HCT116 (cell line): Measurements from ENCODE around the gene SMAD7. TPM values are rescaled to one million over a fixed set of nuclear protein-coding genes. Genes with fewer than 3 reads are reported as not detected.

Experiments used
- ATAC-seq: fragments of 200-7000 bp; cut with Tn5 transposase; 2 replicates; pipeline ENCODE4 v1.9.1; 2020; ENCODE audit warnings: mild to moderate bottlenecking, moderate library complexity
- BruUV-seq: library from RNA; stranded (reverse); fragments of 400-500 nt; replicated peaks from 2 replicates; lab custom pipeline; 2021; lab: Mats Ljungman, UMichigan
- CTCF ChIA-PET: fragments of 300-600 bp; sonication (Branson Sonifier 250); formaldehyde crosslinking; loops from one replicate; lab custom pipeline; 2021; ENCODE audit warnings: antibody characterized with exemption; lab: Charles Lee
- POLR2A ChIA-PET: fragments of 300-600, 350-600 bp; sonication (Branson Sonifier 250); formaldehyde crosslinking; loops from one replicate; lab custom pipeline; 2021; ENCODE audit warnings: antibody characterized with exemption; lab: Charles Lee
- RAD21 ChIA-PET, 2 experiments: fragments of 300-600 bp; sonication (Branson Sonifier 250); formaldehyde crosslinking; loops; one replicate each; lab custom pipeline; 2023; ENCODE audit warnings: low total read pairs in 2 of 2; ENCODE audit not compliant: uncharacterized antibody in 2 of 2, unreplicated experiment in 2 of 2, low non-redundant PET in 1 of 2; lab: Charles Lee
- DNase-seq: peaks from one replicate; pipeline ENCODE4 v3.0.0-alpha.2; 2010; ENCODE audit warnings: low read depth, low spot score
- H2AFZ ChIP-seq: fragments of 200-600 bp; shearing (Covaris generic), sonication (generic); 2 replicates; pipeline ENCODE4 v1.6.1; 2017; ENCODE audit warnings: low read depth, mixed run types, mixed read lengths, antibody characterized with exemption, low read length; ENCODE audit not compliant: poor library complexity, severe bottlenecking
- H3K27ac ChIP-seq: 2 replicates; pipeline ENCODE4 v1.5.1; 2012; ENCODE audit warnings: low read depth, low read length
- H3K27me3 ChIP-seq: fragments of 200-600 bp; sonication (generic); 2 replicates; pipeline ENCODE4 v1.6.1; 2016; ENCODE audit warnings: mixed run types, low read length, mixed read lengths; ENCODE audit not compliant: insufficient read depth
- H3K36me3 ChIP-seq, 2 experiments: fragments of 200-500 bp in 1 of 2; fragments of 200-600 bp in 1 of 2; sonication (Bioruptor generic) in 1 of 2; sonication (generic) in 1 of 2; 2 replicates each; pipeline versions ENCODE4 v1.5.1 to v1.6.1; 2014 to 2016; ENCODE audit warnings: low read length in 2 of 2, inconsistent platforms in 1 of 2, mixed read lengths in 1 of 2, mixed run types in 1 of 2; ENCODE audit not compliant: insufficient read depth in 2 of 2, control insufficient read depth in 1 of 2
- H3K4me1 ChIP-seq, 2 experiments: fragments of 200-600 bp in 1 of 2; sonication (generic) in 1 of 2; 2 replicates each; pipeline versions ENCODE4 v1.5.1 to v1.6.1; 2012 to 2017; ENCODE audit warnings: low read length in 2 of 2, inconsistent platforms in 1 of 2, mild to moderate bottlenecking in 1 of 2, mixed read lengths in 1 of 2, mixed run types in 1 of 2, moderate library complexity in 1 of 2; ENCODE audit not compliant: insufficient read depth in 2 of 2, control insufficient read depth in 1 of 2
- H3K4me2 ChIP-seq: fragments of 200-600 bp; sonication (generic); 2 replicates; pipeline ENCODE4 v1.6.1; 2017; ENCODE audit warnings: mixed run types, low read length, mixed read lengths
- H3K4me3 ChIP-seq, 2 experiments: fragments of 200-600 bp in 1 of 2; sonication (generic) in 1 of 2; replicated peaks in 1 of 2; 2 replicates each; pipeline ENCODE4 v1.5.1; 2011 to 2016; ENCODE audit warnings: low read length in 2 of 2, control low read depth in 1 of 2, low read depth in 1 of 2, mild to moderate bottlenecking in 1 of 2, mixed read lengths in 1 of 2, mixed run types in 1 of 2
- H3K79me2 ChIP-seq: fragments of 200-600 bp; sonication (generic); 2 replicates; pipeline ENCODE4 v1.6.1; 2017; ENCODE audit warnings: mild to moderate bottlenecking, mixed run types, low read length, moderate library complexity, mixed read lengths; ENCODE audit not compliant: insufficient read depth
- H3K9ac ChIP-seq: fragments of 200-600 bp; sonication (generic); 2 replicates; pipeline ENCODE4 v1.6.1; 2016; ENCODE audit warnings: low read length, mixed read lengths
- H3K9me2 ChIP-seq: fragments of 200-600 bp; sonication (generic), shearing (Covaris generic); 2 replicates; pipeline ENCODE4 v1.6.1; 2017; ENCODE audit warnings: mixed run types, mild to moderate bottlenecking, moderate library complexity; ENCODE audit not compliant: insufficient read depth
- H3K9me3 ChIP-seq, 2 experiments: fragments of 200-500 bp in 1 of 2; fragments of 200-600 bp in 1 of 2; sonication (Bioruptor generic) in 1 of 2; sonication (generic) in 1 of 2; 2 replicates each; pipeline ENCODE4 v1.6.1; 2014 to 2017; ENCODE audit warnings: low read length in 2 of 2, mixed read lengths in 2 of 2, inconsistent platforms in 1 of 2, low read depth in 1 of 2, mild to moderate bottlenecking in 1 of 2, mixed run types in 1 of 2, moderate library complexity in 1 of 2; ENCODE audit not compliant: control insufficient read depth in 1 of 2, insufficient read depth in 1 of 2
- H4K20me1 ChIP-seq: fragments of 200-600 bp; sonication (generic), shearing (Covaris generic); 2 replicates; pipeline ENCODE4 v1.6.1; 2017; ENCODE audit warnings: mixed run types, mild to moderate bottlenecking, moderate library complexity; ENCODE audit not compliant: insufficient read depth
- CBX3 ChIP-seq: IDR thresholded peaks from 2 replicates; pipeline ENCODE4 v1.6.1; 2012; ENCODE audit warnings: low read depth
- EGR1 ChIP-seq: IDR thresholded peaks from 2 replicates; pipeline ENCODE4 v1.6.1; 2012; ENCODE audit warnings: low read depth
- ELF1 ChIP-seq: IDR thresholded peaks from 2 replicates; pipeline ENCODE4 v1.6.1; 2012; ENCODE audit warnings: low read depth, borderline replicate concordance
- EZH2phosphoT487 ChIP-seq: fragments of 200-600 bp; IDR thresholded peaks from 2 replicates; pipeline ENCODE4 v1.6.1; 2018; ENCODE audit warnings: antibody characterized with exemption, borderline replicate concordance
- JUND ChIP-seq: IDR thresholded peaks from 2 replicates; pipeline ENCODE4 v1.6.1; 2012
- POLR2AphosphoS5 ChIP-seq: IDR thresholded peaks from 2 replicates; pipeline ENCODE4 v1.6.1; 2011; ENCODE audit warnings: mild to moderate bottlenecking, low read depth, low read length, moderate library complexity
- TCF7L2 ChIP-seq: IDR thresholded peaks from 2 replicates; pipeline ENCODE4 v1.7.0; 2011; ENCODE audit warnings: borderline replicate concordance, inconsistent platforms; ENCODE audit not compliant: insufficient read depth, insufficient read length; ENCODE audit errors: extremely low read depth
- ZNF274 ChIP-seq: fragments of 200-500 bp; sonication (Bioruptor generic); IDR thresholded peaks from 2 replicates; pipeline ENCODE4 v1.6.1; 2014; ENCODE audit warnings: mild to moderate bottlenecking, low read depth, low read length, inconsistent platforms
- intact Hi-C: fragments of 100-400 bp; cut with micrococcal nuclease; formaldehyde crosslinking; loops from 2 replicates; pipeline ENCODE4 v1.10.0; 2022
- total RNA-seq: library from RNA; stranded (reverse); gene quantifications from one replicate; pipeline ENCODE4 v1.2.1, GENCODE V29; 2021; ENCODE audit not compliant: unreplicated experiment
- TF ChIP-seq, protein P1 (sequence below): IDR thresholded peaks from 2 replicates; pipeline ENCODE4 v1.6.1; 2012
- TF ChIP-seq, protein P2 (sequence below): IDR thresholded peaks from 2 replicates; pipeline ENCODE4 v1.6.1; 2012
- TF ChIP-seq, protein P3 (sequence below): IDR thresholded peaks from 2 replicates; pipeline ENCODE4 v1.6.1; 2012; ENCODE audit warnings: low read depth
- TF ChIP-seq, protein P4 (sequence below): IDR thresholded peaks from 2 replicates; pipeline ENCODE4 v1.6.1; 2011; ENCODE audit warnings: mild to moderate bottlenecking, low read length, moderate library complexity; ENCODE audit not compliant: insufficient replicate concordance; ENCODE audit errors: extremely low read depth

SMAD7 gene
- total RNA-seq, 1 experiment from 2014 or later, result 7.2 TPM

DNA sequence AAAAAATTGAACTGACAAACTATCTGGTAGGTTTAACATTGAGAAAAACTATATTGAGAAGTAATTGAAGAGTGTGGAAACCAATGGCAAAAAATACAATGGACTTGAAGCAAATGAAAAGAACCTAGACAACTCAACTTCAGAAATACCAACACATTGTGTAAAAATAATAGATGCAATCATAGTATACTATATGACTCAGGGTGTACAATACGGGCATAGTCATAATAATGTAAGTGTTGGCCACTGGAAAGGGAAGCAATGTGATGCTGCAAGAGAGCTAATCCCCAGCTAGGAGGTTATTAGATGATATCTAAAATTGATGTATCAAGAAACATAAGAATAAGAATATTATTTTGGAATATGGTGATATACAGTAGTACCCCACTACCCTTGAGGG lies 45.3 kb downstream of the SMAD7 start:
- ATAC-seq (no peak), DNase-seq (no peak)
- no peaks in the 10 kb centered on the region for H3K36me3 ChIP-seq
- no TSS peak for BruUV-seq
- peaks cover 16% of the 10 kb centered on the region; the same call in 1 of the 2 replicates for H3K27me3 ChIP-seq
- POLR2A ChIA-PET, result no interaction called here
- H3K9ac ChIP-seq, result no peak overlapping the region
- RAD21 ChIA-PET, result no interaction called here
- no peak for TF ChIP-seq EZH2phosphoT487
- no peak for TF ChIP-seq TCF7L2
- no peak for TF ChIP-seq JUND
- TF ChIP-seq, protein P1, sequence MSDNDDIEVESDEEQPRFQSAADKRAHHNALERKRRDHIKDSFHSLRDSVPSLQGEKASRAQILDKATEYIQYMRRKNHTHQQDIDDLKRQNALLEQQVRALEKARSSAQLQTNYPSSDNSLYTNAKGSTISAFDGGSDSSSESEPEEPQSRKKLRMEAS, result no peak
- no peak for TF ChIP-seq EGR1
- no peak for TF ChIP-seq POLR2AphosphoS5
- TF ChIP-seq, protein P2, sequence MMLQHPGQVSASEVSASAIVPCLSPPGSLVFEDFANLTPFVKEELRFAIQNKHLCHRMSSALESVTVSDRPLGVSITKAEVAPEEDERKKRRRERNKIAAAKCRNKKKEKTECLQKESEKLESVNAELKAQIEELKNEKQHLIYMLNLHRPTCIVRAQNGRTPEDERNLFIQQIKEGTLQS, result no peak
- no peak for TF ChIP-seq ELF1
- no peaks in the 10 kb centered on the region for H3K79me2 ChIP-seq
- CTCF ChIA-PET, result no interaction called here
- H3K27ac ChIP-seq, result no peak overlapping the region
- no peaks in the 10 kb centered on the region for H3K9me2 ChIP-seq
- intact Hi-C loops, result no loop called here
- H4K20me1 ChIP-seq, result no peaks in the 10 kb centered on the region
- no peak overlapping the region for H3K4me2 ChIP-seq
- H2AFZ ChIP-seq, result no peak overlapping the region
- peaks cover 18 to 30% of the 10 kb centered on the region in 2 experiments for H3K4me1 ChIP-seq
- H3K4me3 ChIP-seq, result no peak overlapping the region
- no peaks in the 10 kb centered on the region for H3K9me3 ChIP-seq

DNA sequence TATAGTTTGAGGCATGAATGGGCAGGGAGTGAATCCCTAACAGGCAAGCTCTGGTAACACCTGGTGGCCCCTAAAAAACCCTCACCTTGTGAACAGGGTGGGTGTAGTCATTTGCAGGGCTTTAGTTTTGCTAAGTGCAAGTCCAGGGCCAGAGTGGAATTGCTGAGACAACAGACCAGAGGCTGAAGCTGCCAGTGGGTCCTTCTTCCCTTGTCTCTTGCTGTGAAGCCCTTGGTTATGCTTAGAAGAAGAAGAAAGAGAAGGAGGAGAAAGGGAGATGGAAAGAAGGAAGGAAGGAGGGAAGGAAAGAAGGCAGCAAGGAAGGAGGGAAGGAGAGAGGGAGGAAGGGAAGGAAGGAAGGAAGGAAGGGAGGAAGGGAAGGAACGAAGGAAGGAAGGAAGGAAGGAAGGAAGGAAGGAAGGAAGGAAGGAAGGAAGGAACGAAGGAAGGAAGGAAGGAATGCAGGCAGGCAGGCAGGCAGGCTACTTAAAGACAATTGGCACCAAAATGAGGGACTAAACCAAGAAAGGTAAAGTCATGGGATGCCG lies 45.8 kb downstream of the SMAD7 start:
- Histone ChIP-seq H3K4me1 (peaks cover 18 to 30% of the 10 kb centered on the region in 2 experiments), H3K4me2 (no peak overlapping the region), H2AFZ (no peak overlapping the region), H4K20me1 (no peaks in the 10 kb centered on the region), H3K4me3 (no peak overlapping the region), H3K9ac (no peak overlapping the region), H3K79me2 (no peaks in the 10 kb centered on the region), H3K9me3 (no peaks in the 10 kb centered on the region), H3K27me3 (peaks cover 19% of the 10 kb centered on the region; the same call in 1 of the 2 replicates), H3K27ac (no peak overlapping the region), H3K36me3 (no peaks in the 10 kb centered on the region), H3K9me2 (no peaks in the 10 kb centered on the region)
- ATAC-seq (no peak), DNase-seq (no peak)
- RAD21 ChIA-PET, result no interaction called here
- TF ChIP-seq JUND, result no peak
- TF ChIP-seq, protein P3, sequence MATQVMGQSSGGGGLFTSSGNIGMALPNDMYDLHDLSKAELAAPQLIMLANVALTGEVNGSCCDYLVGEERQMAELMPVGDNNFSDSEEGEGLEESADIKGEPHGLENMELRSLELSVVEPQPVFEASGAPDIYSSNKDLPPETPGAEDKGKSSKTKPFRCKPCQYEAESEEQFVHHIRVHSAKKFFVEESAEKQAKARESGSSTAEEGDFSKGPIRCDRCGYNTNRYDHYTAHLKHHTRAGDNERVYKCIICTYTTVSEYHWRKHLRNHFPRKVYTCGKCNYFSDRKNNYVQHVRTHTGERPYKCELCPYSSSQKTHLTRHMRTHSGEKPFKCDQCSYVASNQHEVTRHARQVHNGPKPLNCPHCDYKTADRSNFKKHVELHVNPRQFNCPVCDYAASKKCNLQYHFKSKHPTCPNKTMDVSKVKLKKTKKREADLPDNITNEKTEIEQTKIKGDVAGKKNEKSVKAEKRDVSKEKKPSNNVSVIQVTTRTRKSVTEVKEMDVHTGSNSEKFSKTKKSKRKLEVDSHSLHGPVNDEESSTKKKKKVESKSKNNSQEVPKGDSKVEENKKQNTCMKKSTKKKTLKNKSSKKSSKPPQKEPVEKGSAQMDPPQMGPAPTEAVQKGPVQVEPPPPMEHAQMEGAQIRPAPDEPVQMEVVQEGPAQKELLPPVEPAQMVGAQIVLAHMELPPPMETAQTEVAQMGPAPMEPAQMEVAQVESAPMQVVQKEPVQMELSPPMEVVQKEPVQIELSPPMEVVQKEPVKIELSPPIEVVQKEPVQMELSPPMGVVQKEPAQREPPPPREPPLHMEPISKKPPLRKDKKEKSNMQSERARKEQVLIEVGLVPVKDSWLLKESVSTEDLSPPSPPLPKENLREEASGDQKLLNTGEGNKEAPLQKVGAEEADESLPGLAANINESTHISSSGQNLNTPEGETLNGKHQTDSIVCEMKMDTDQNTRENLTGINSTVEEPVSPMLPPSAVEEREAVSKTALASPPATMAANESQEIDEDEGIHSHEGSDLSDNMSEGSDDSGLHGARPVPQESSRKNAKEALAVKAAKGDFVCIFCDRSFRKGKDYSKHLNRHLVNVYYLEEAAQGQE, result no peak
- no peak for TF ChIP-seq ZNF274
- TF ChIP-seq CBX3, result no peak
- TF ChIP-seq, protein P4, sequence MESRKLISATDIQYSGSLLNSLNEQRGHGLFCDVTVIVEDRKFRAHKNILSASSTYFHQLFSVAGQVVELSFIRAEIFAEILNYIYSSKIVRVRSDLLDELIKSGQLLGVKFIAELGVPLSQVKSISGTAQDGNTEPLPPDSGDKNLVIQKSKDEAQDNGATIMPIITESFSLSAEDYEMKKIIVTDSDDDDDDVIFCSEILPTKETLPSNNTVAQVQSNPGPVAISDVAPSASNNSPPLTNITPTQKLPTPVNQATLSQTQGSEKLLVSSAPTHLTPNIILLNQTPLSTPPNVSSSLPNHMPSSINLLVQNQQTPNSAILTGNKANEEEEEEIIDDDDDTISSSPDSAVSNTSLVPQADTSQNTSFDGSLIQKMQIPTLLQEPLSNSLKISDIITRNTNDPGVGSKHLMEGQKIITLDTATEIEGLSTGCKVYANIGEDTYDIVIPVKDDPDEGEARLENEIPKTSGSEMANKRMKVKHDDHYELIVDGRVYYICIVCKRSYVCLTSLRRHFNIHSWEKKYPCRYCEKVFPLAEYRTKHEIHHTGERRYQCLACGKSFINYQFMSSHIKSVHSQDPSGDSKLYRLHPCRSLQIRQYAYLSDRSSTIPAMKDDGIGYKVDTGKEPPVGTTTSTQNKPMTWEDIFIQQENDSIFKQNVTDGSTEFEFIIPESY, result no peak
- no TSS peak for BruUV-seq
- intact Hi-C loops, result no loop called here
- CTCF ChIA-PET, result no interaction called here
- POLR2A ChIA-PET, result no interaction called here
